ENCODE results near the gene DPYSL4.

Gene DPYSL4

GRCh38 chr10:132179551-132180392 is 7.0 kb upstream of the DPYSL4 start:
- DNase-seq, result no peak

DNA sequence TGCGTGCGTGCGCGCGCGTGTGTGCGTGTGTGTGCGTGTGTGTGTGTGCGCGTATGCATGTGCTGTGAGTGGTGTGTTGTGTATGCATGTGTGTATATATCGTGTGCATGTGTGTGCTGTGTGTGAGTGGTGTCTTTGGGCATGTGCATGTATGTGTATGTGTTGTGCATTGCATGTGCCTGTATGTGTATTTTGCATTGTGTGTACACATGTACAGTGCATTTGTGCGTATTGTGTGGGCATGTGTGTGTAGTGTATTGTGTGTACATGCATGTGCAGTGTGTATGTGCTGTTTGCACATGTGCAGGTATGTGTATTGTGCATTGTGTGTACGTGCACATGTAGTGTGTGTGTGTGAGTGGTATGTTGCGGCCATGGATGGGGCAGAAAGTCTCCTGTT is 6.0 kb upstream of the DPYSL4 start:
- DNase-seq, result no peak

GRCh38 chr10:132181691-132182425 is 4.9 kb upstream of the DPYSL4 start:
- DNase-seq, result no peak

DNA sequence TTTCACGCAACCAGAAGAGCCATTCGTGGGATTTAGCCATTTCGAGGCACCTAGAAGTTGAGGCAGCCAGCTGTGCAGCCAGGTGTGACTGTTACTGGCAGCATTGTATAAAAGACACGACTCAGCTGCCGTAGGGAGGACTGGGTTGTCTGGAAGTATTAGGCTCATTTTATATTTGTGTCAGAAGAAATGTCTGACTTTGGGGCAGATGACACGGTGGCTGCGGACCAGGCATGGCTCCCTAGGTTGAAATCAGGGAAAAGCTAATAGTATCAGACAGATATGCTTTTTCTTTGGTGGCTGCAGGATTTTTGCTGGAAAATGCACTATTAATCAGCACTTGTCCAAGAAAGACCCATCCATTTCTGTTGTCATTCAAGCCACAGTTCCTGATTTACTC is 4.2 kb upstream of the DPYSL4 start:
- no peak for DNase-seq

DNA sequence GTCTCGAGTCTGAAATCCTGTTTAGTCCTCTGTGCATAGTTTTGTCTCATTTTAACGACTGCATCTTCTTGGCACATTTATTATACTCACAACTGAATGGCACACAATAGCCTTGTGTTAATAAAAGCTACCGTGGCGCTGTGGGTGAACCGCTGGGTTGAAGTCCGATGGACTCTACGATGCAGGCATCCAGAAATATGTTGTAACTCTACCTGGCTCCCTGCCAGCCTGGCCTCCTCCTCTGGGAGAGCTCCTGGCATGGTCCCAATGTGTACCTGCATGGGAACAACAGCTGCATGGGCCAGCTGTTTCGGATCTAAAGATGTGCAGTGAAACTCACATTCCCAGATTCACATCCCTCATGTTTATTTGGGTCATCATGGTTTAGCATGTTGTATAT is 3.7 kb upstream of the DPYSL4 start:
- DNase-seq, result no peak

- no peak for DNase-seq
Measured at GRCh38 chr10:132184816-132185593, 1.7 kb upstream of the DPYSL4 start.

- DNase-seq, result peak; percentile 37 to 61 (median 58)
Measured at GRCh38 chr10:132185601-132186487, 904 bp upstream of the DPYSL4 start.

- no peak for DNase-seq
Measured at GRCh38 chr10:132187430-132188138, 836 bp downstream of the DPYSL4 start.

- DNase-seq, result no peak
Measured at GRCh38 chr10:132188331-132188730, 1.6 kb downstream of the DPYSL4 start.

DNA sequence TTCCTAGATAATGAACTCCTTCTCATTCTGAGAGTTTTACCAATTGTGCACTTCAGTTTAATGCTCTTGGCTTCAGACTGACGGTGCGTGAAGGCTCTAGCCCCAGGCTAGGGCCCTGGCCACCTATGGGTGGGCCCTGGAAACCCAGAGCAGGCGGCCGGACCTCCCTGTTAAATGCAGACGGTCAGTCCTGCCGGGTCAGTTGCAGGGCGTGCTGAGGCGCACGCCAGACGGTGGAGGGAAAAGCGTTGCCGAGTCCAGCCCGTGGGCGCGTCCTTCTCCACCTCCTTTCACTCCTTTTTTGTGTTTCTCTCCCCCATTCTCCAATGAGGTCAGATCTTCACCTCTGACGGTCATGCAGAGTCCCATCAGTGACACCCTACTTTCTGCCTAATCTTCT is 2.3 kb downstream of the DPYSL4 start:
- no peak for DNase-seq

- no peak for DNase-seq
Measured at GRCh38 chr10:132189810-132190422, 3.2 kb downstream of the DPYSL4 start.

DNA sequence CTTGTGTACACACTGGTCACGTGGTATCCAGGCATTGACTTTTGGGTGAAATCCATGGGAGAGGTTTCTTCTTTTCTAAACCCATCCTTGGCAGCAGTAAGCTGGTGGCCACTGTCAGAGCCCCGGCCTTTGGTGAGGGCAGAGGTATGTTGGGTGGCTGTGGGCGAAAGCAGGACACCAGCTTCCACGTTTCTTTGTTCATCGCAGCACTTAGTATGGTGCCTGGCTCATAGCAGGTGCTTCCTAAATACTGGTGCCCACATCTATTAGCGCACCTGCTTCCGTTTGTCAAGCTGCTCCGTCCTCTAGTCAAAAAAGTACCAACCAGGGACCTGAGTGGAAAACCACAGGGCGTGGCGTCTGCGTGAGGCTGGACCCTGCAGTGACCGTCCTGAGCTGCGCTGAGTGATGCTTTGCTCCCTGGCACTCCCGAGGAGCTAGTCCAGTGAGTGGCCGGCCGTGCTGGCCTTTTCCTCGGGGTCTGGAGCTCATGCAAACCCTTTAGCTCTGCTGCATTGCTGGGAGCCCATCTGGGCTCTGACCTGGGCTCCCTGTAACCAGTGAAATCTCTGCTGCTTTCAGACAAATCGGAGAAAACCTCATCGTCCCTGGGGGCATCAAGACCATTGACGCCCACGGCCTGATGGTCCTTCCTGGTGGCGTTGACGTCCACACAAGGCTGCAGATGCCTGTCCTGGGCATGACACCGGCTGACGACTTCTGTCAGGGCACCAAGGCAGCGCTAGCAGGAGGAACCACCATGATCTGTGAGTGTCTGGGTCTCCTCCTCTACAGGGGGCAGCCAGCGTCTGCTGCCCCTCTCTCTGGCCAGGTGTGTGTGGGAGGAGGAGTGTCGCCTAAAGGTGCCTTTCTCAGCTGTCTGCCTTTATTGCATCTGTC is 5.6 kb downstream of the DPYSL4 start:
- DNase-seq, result no peak

GRCh38 chr10:132192991-132193665 is 6.4 kb downstream of the DPYSL4 start:
- DNase-seq, result no peak

GRCh38 chr10:132193907-132194552 is 7.3 kb downstream of the DPYSL4 start:
- peak in 4 of 6 experiments; percentile 6 to 33 (median 9) for DNase-seq

DNA sequence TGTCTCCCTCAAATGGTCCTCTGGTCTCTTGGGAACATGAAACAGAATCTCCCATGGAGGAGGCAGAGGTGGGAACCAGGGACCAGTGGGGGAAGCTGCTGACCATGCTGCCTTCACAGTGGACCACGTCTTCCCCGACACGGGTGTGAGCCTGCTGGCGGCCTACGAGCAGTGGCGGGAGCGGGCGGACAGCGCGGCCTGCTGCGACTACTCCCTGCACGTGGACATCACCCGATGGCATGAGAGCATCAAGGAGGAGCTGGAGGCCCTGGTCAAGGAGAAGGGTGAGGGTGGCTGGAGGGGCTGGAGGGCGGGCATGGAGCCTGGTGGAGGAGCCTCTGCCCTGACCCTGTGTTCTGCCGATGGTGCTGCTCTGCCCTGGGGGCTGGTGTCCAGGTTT is 8.0 kb downstream of the DPYSL4 start:
- DNase-seq, result no peak

- no peak for DNase-seq
Measured at GRCh38 chr10:132195366-132196075, 8.8 kb downstream of the DPYSL4 start.

DNA sequence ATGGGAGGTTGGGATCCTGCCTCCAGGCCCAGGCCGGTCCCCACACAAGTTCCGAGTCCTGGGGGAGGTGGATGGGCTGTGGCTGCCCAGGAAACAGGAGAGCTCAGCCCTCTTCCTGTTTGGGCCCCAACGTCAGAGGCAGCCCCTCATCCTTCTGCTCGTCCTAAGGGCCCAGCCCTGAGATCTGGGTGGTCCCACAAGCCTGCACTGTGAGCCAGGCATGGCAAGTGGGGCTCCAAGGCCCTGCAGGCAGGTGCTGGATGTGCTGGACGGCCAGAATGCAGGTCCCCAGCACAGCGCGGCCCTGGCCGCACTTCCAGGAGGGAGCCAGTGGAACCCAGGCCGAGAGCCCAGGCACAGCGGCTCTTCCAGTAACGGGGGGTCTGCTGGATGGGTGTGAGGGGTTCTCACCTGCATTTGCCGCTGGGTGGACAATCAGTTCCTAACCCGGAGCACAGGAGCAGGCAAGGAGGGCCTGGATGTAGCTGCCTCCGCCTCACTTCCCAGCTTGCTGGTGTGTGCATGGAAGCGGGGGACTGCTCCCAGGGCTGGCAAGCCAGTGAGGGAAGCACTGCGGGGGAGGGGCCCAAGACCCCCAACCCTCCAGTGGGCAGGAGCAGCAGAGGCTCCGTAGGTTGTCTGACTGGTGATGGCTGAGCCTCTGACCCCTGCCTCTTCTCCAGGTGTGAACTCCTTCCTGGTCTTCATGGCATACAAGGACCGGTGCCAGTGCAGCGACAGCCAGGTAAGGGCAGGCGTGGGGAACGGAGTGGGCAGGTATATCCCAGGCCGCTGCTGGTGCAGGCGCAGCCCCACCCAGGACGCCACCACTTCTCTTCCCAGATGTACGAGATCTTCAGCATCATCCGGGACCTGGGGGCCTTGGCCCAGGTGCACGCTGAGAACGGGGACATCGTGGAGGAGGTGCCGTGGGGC is 9.7 kb downstream of the DPYSL4 start:
- no peak for DNase-seq

All from stimulated activated naive CD4-positive, alpha-beta T cell (primary cell).